Coronary artery (tissue), 2 donors: Measurements from ENCODE around the gene C16orf87.

Experiments
- DNase-seq: peaks from one replicate; pipeline ENCODE4 v3.0.0-alpha.2; 2017; ENCODE audit warnings: low spot score
- H3K27ac ChIP-seq, 2 donors: fragments of 200-600 bp; sonication (generic); one replicate each; pipeline ENCODE4 v1.5.1; 2016 to 2019
- H3K4me3 ChIP-seq: fragments of 200-600 bp; sonication (generic); 2 replicates; pipeline ENCODE4 v1.5.1; 2016; ENCODE audit warnings: mild to moderate bottlenecking, moderate library complexity
- CTCF ChIP-seq: fragments of 200-600 bp; sonication (generic); IDR thresholded peaks from one replicate; pipeline ENCODE4 v1.5.1; 2019; ENCODE audit warnings: antibody characterized with exemption

The C16orf87 gene

GRCh38 chr16:46814790-46815189, 16.2 kb downstream of the C16orf87 start:
- no peak for DNase-seq
- TF ChIP-seq CTCF: no peak
- Histone ChIP-seq H3K27ac (no peak overlapping the region), H3K4me3 (no peak overlapping the region)

- no peak for DNase-seq
- no peak overlapping the region for H3K4me3 ChIP-seq
- no peak for TF ChIP-seq CTCF
- H3K27ac ChIP-seq: no peak overlapping the region
Measured at GRCh38 chr16:46813611-46814010, 17.4 kb downstream of the C16orf87 start.

GRCh38 chr16:46812781-46813540, 18.0 kb downstream of the C16orf87 start:
- DNase-seq: no peak
- TF ChIP-seq CTCF: no peak

GRCh38 chr16:46811682-46812081, 19.3 kb downstream of the C16orf87 start:
- no peak for TF ChIP-seq CTCF
- Histone ChIP-seq H3K27ac (no peak overlapping the region), H3K4me3 (no peak overlapping the region)
- no peak for DNase-seq

More at GRCh38 chr16:46812781-46813540, 18.0 kb downstream of the C16orf87 start:
- Histone ChIP-seq H3K4me3 (no peak overlapping the region), H3K27ac (no peak overlapping the region)

- TF ChIP-seq CTCF: no peak
- Histone ChIP-seq H3K4me3 (no peak overlapping the region), H3K27ac (no peak overlapping the region)
- DNase-seq: no peak
Measured at GRCh38 chr16:46808997-46809396, 22.0 kb downstream of the C16orf87 start.

GRCh38 chr16:46807336-46807735, 23.6 kb downstream of the C16orf87 start:
- no peak for DNase-seq
- TF ChIP-seq CTCF: no peak
- Histone ChIP-seq H3K27ac (no peak overlapping the region), H3K4me3 (no peak overlapping the region)

- no peak for DNase-seq
- no peak for TF ChIP-seq CTCF
- no peak overlapping the region for H3K4me3 ChIP-seq
- H3K27ac ChIP-seq: no peak overlapping the region
Measured at GRCh38 chr16:46803373-46803772, 27.6 kb downstream of the C16orf87 start.
